Measurements from ENCODE around the gene PFKFB4. TPM values are rescaled to one million over a fixed set of nuclear protein-coding genes. Genes with fewer than 3 reads are reported as not detected.

The PFKFB4 gene
- total RNA-seq, 1 donor from 2014 or later = 11.5 TPM

DNA sequence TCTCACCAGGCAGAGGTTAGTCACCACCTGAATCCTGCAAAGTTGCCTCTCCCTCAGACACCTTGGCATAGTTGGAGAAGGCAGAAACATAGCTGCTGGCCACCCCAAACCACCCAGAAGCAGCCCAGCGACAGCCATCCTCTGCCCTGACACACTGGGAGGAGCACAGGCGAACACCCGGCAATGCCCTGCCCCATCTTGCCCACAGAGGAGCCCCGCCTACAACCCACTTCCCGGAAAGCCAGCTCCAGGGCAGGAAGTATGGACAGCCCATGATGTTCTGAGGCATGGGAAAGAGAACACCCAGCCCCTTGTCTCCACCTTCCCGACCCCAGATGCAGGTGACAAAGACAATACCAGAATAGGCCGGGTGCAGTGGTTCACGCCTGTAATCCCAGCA lies 40.0 kb downstream of the PFKFB4 start:
- Mint-ChIP-seq H3K36me3 (ENCODE audit: low read depth, unreplicated experiment) (no peaks in the 10 kb centered on the region), H3K27ac (ENCODE audit: unreplicated experiment) (no peak overlapping the region), H3K27me3 (ENCODE audit: unreplicated experiment) (peaks cover 10% of the 10 kb centered on the region), H3K4me1 (ENCODE audit: unreplicated experiment) (no peaks in the 10 kb centered on the region), H3K9me3 (ENCODE audit: unreplicated experiment) (no peaks in the 10 kb centered on the region), H3K4me3 (ENCODE audit: unreplicated experiment) (no peak overlapping the region)
- no peak for DNase-seq (ENCODE audit: low spot score)
- TF ChIP-seq, protein P1, sequence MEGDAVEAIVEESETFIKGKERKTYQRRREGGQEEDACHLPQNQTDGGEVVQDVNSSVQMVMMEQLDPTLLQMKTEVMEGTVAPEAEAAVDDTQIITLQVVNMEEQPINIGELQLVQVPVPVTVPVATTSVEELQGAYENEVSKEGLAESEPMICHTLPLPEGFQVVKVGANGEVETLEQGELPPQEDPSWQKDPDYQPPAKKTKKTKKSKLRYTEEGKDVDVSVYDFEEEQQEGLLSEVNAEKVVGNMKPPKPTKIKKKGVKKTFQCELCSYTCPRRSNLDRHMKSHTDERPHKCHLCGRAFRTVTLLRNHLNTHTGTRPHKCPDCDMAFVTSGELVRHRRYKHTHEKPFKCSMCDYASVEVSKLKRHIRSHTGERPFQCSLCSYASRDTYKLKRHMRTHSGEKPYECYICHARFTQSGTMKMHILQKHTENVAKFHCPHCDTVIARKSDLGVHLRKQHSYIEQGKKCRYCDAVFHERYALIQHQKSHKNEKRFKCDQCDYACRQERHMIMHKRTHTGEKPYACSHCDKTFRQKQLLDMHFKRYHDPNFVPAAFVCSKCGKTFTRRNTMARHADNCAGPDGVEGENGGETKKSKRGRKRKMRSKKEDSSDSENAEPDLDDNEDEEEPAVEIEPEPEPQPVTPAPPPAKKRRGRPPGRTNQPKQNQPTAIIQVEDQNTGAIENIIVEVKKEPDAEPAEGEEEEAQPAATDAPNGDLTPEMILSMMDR (IDR thresholded peaks at IDR 0.05; ENCODE audit: unreplicated experiment) = no peak

DNA sequence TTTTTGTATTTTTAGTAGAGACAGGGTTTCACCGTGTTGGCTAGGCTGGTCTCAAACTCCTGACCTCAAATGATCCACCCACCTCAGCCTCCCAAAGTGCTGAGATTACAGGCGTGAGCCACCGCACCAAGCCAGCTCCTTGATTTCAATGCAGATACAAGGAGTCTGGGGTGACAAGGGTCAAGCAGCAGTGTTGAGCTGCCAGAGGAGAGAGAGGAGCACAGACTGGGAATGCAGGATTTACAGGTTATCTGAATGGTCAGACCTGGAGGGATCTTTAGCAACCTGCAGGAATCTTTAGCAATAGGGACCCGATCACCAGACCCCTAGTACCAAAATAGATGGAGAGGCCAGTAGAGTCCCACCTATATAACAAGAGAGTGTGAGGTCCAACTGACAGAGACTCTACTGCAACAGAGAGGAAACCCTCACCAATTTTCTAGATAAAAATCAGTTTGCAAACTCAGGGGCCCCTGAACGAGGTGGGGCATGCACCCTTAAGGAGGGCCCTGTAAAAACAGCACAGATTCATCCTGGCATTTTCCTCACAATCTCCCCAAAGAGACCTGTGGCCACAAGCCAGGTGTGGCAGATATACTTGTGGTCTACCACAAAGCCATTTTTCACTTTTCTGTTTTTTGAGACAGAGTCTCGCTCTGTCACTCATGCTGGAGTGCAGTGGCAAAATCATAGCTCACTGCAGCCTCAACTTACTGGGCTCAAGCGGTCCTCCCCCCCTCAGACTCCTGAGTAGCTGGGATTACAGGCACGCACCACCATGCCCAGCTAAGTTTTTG lies 42.0 kb downstream of the PFKFB4 start:
- DNase-seq (ENCODE audit: low spot score) = no peak
- Mint-ChIP-seq H3K9me3 (ENCODE audit: unreplicated experiment) (no peaks in the 10 kb centered on the region), H3K4me1 (ENCODE audit: unreplicated experiment) (no peaks in the 10 kb centered on the region), H3K27me3 (ENCODE audit: unreplicated experiment) (peaks cover 10% of the 10 kb centered on the region), H3K36me3 (ENCODE audit: low read depth, unreplicated experiment) (no peaks in the 10 kb centered on the region), H3K4me3 (ENCODE audit: unreplicated experiment) (no peak overlapping the region), H3K27ac (ENCODE audit: unreplicated experiment) (no peak overlapping the region)
- TF ChIP-seq, protein P1 (IDR thresholded peaks at IDR 0.05; ENCODE audit: unreplicated experiment) = no peak

DNA sequence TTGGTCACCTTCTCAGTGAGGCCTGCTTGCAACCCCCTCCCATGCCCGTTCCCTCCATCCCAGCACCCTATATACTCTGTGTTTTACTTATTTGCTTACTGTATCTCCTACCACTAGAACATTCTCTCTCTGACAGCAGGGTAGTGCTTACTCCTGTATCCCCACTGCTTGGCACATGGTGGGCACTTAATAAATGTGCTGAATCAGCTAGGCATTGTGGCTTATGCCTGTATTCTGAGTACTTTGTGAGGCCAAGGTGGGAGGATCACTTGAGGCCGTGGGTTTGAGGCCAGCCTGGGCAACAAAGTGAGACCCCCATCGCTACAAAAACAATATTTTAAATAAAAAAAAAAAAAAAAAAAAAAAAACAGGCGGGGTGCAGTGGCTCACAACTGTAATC lies 45.1 kb downstream of the PFKFB4 start:
- H3K27ac Mint-ChIP-seq (ENCODE audit: unreplicated experiment) = no peak overlapping the region
- DNase-seq (ENCODE audit: low spot score) = no peak
- H3K27me3 Mint-ChIP-seq (ENCODE audit: unreplicated experiment) = no peaks in the 10 kb centered on the region
- no peaks in the 10 kb centered on the region for H3K9me3 Mint-ChIP-seq (ENCODE audit: unreplicated experiment)
- H3K4me3 Mint-ChIP-seq (ENCODE audit: unreplicated experiment) = no peak overlapping the region
- TF ChIP-seq, protein P1 (IDR thresholded peaks at IDR 0.05; ENCODE audit: unreplicated experiment) = no peak
- peaks cover 3% of the 10 kb centered on the region for H3K4me1 Mint-ChIP-seq (ENCODE audit: unreplicated experiment)
- no peaks in the 10 kb centered on the region for H3K36me3 Mint-ChIP-seq (ENCODE audit: low read depth, unreplicated experiment)

DNA sequence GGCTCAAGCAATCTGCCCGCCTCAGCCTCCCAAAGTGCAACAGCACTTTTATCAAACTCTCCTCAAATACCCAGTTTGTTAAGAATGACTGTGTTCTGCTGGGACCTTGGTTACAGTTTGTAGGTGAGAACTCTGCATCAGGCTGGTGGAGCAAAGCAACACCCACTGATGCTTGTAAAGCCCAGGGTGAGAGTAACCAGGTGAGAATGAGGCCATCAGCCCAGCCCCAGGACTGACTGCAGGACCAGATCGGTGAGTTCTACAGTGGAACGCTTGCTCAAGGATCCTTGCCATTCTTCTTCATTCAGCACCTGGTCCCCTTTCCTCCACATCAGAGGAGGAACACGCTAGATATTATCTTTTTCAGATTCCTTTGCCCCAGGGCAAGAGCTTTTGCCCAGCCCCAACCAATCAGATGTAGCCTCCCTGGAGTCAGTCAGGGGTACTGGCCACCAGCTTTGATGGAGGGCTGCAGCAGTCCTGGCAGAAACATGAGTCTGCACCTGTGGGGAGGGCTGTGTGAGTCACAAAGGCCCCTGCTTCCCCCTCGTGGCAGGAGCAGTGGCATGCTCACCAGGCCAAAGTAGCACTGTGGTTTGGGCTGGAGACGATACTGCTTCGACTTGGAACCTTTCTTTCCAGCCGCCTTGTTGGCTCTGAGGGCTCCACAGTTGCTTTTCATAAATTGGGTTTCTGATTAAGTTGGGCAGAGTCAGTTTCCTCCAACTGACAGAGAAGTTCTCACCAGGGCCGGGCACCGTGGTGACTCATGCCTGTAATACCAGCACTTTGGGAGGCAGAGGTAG lies 49.1 kb downstream of the PFKFB4 start:
- H3K9me3 Mint-ChIP-seq (ENCODE audit: unreplicated experiment) = no peaks in the 10 kb centered on the region
- H3K27me3 Mint-ChIP-seq (ENCODE audit: unreplicated experiment) = peaks cover 2% of the 10 kb centered on the region
- peaks cover 28% of the 10 kb centered on the region for H3K4me1 Mint-ChIP-seq (ENCODE audit: unreplicated experiment)
- H3K27ac Mint-ChIP-seq (ENCODE audit: unreplicated experiment) = no peak overlapping the region
- H3K36me3 Mint-ChIP-seq (ENCODE audit: low read depth, unreplicated experiment) = no peaks in the 10 kb centered on the region
- TF ChIP-seq, protein P1 (IDR thresholded peaks at IDR 0.05; ENCODE audit: unreplicated experiment) = no peak
- peak; percentile 55 for DNase-seq (ENCODE audit: low spot score)
- no peak overlapping the region for H3K4me3 Mint-ChIP-seq (ENCODE audit: unreplicated experiment)
